ENCODE measurements around the gene NPFFR1. TPM values are rescaled to one million over a fixed set of nuclear protein-coding genes. Genes with fewer than 3 reads are reported as not detected.
"Not testable (repeated sequence)": the region's sequence is repeated elsewhere in the genome, so short reads cannot be mapped to it uniquely, and the experiment has no call there.

The NPFFR1 gene
- total RNA-seq, 1 donor from 2014 or later, result not detected

GRCh38 chr10:70223728-70224127 is 60.1 kb downstream of the NPFFR1 start:
- DNase-seq (ENCODE audit: low read depth, low spot score), result no peak

DNA sequence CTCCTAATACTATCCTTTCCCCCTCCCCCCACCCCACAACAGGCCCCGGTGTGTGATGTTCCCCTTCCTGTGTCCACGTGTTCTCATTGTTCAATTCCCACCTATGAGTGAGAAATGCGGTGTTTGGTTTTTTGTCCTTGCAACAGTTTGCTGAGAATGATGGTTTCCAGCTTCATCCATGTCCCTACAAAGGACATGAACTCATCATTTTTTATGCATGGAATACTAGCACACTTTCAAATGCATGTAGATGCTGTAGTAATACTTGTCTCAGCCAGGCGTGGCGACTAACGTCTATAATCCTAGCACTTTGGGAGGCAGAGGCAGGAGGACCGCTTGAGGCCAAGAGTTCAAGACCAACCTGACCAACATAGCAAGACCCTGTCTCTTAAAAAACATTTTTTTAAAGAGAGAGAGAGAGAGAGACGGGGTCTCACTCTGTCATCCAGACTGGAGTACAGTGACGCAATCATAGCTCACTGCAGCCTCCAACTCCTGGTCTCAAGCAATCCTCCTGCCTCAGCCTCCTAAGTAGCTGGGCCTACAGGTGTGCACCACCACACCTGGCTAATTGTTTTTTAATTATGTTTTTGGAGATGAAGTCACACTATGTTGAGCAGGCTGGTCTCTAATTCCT is 60.9 kb downstream of the NPFFR1 start:
- not testable (repeated sequence) for DNase-seq (ENCODE audit: low read depth, low spot score)

DNA sequence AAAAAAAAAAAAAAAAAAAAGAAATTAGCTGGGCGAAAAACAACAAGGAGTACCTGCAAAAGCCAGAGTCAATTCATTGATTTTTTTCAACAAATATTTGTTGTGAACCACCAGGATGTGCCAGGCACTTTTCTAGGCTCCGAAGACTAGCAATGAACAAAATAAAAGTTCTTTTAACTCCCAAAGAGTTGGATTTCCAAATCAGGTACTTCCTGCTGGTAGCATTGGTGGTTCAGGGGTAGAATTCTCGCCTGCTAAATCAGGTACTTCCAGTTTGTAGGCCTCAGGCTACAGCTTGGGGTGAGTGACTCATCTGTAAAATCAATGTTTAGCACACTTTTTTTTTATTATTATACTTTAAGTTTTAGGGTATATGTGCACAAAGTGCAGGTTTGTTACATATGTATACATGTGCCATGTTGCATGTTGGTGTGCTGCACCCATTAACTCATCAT is 61.4 kb downstream of the NPFFR1 start:
- no peak for DNase-seq (ENCODE audit: low read depth, low spot score)

GRCh38 chr10:70221030-70221429 is 62.8 kb downstream of the NPFFR1 start:
- DNase-seq (ENCODE audit: low read depth, low spot score), result no peak

GRCh38 chr10:70212879-70213278 is 70.9 kb downstream of the NPFFR1 start:
- no peak for DNase-seq (ENCODE audit: low read depth, low spot score)

GRCh38 chr10:70212277-70212676 is 71.5 kb downstream of the NPFFR1 start:
- no peak for DNase-seq (ENCODE audit: low read depth, low spot score)

- DNase-seq (ENCODE audit: low read depth, low spot score), result no peak
These were observed 77.0 kb downstream of the NPFFR1 start for GRCh38 chr10:70206762-70207161.

- no peak for DNase-seq (ENCODE audit: low read depth, low spot score)
These were observed 82.7 kb downstream of the NPFFR1 start for GRCh38 chr10:70201105-70201504.

- no peak for DNase-seq (ENCODE audit: low read depth, low spot score)
These were observed 84.9 kb downstream of the NPFFR1 start for GRCh38 chr10:70198696-70199466.

Other genes with a start within 250 kb of the NPFFR1 start
- 0.59 and 1.0 TPM in 2 replicates for gene MACROH2A2, start 231.2 kb downstream of the NPFFR1 start, total RNA-seq
- 5.9 and 6.4 TPM in 2 replicates for gene AIFM2, start 151.2 kb downstream of the NPFFR1 start, total RNA-seq
- 6.6 and 8.0 TPM in 2 replicates for gene TYSND1, start 137.3 kb downstream of the NPFFR1 start, total RNA-seq
- gene SAR1A, start 113.5 kb downstream of the NPFFR1 start, total RNA-seq, result 148 and 160 TPM in 2 replicates
- gene PPA1, start 50.6 kb downstream of the NPFFR1 start, total RNA-seq, result 295 and 309 TPM in 2 replicates
- gene LRRC20, start 98.6 kb upstream of the NPFFR1 start, total RNA-seq, result 6.7 and 14.4 TPM in 2 replicates
- gene EIF4EBP2, start 120.1 kb upstream of the NPFFR1 start, total RNA-seq, result 20.5 and 23.6 TPM in 2 replicates
- gene NODAL, start 157.7 kb upstream of the NPFFR1 start, total RNA-seq, result not detected in 2 replicates
- gene PALD1, start 194.8 kb upstream of the NPFFR1 start, total RNA-seq, result 53.7 and 90.4 TPM in 2 replicates

All from pulmonary artery endothelial cell (primary cell).